ENCODE results near the gene TACC2.
A peak's percentile ranks its signal among the peaks of the same experiment; 100 is the strongest.

The TACC2 gene

GRCh38 chr10:122040786-122041185 is 51.8 kb downstream of the TACC2 start (continued):
- TF ChIP-seq, protein P1, sequence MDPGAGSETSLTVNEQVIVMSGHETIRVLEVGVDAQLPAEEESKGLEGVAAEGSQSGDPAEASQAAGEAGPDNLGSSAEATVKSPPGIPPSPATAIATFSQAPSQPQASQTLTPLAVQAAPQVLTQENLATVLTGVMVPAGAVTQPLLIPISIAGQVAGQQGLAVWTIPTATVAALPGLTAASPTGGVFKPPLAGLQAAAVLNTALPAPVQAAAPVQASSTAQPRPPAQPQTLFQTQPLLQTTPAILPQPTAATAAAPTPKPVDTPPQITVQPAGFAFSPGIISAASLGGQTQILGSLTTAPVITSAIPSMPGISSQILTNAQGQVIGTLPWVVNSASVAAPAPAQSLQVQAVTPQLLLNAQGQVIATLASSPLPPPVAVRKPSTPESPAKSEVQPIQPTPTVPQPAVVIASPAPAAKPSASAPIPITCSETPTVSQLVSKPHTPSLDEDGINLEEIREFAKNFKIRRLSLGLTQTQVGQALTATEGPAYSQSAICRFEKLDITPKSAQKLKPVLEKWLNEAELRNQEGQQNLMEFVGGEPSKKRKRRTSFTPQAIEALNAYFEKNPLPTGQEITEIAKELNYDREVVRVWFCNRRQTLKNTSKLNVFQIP (CRISPR knock-in tag; IDR thresholded peaks at IDR 0.05; ENCODE audit: borderline replicate concordance, low read depth), result no peak

GRCh38 chr10:122042836-122043235 is 53.9 kb downstream of the TACC2 start:
- no peak for TF ChIP-seq ZFP30 (CRISPR knock-in tag; IDR thresholded peaks at IDR 0.05)
- TF ChIP-seq ZNF565 (CRISPR knock-in tag; conservative IDR thresholded peaks at IDR 0.05; ENCODE audit: low read depth), result no peak
- no peak for TF ChIP-seq GLIS3 (CRISPR knock-in tag; IDR thresholded peaks at IDR 0.05)
- no peak for ATAC-seq

- peak; percentile 56 for ATAC-seq
- no peak for TF ChIP-seq ARNTL (CRISPR knock-in tag; IDR thresholded peaks at IDR 0.05; ENCODE audit: borderline replicate concordance, low read depth)
Observed at GRCh38 chr10:122044045-122044661, 55.2 kb downstream of the TACC2 start.

DNA sequence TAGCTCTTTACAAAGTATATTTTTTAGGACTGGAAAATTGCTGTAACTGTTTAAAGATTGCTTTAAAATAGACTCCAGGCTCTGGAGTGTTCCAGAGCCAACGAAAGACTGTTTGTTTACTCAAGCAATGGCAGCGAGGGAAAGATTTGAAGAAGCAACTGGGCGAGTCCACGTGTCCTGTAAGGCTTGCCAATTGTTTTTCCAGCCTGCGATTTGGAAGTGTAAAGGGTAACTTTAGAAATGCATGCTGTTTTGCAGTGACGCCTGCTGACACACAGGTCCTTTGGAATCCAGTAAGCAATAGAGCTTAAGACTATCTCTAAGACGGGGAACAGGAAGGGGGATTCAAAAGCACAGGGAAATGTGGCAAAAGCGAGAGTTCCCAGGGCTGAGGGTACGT is 55.8 kb downstream of the TACC2 start:
- TF ChIP-seq ZC3H10 (CRISPR knock-in tag; IDR thresholded peaks at IDR 0.05) (no peak), RARB (CRISPR knock-in tag; IDR thresholded peaks at IDR 0.05) (no peak), TCF4 (CRISPR knock-in tag; IDR thresholded peaks at IDR 0.05; ENCODE audit: borderline replicate concordance) (no peak), ZFP3 (CRISPR knock-in tag; IDR thresholded peaks at IDR 0.05) (no peak), ZNF565 (CRISPR knock-in tag; conservative IDR thresholded peaks at IDR 0.05; ENCODE audit: low read depth) (no peak), ESRRG (CRISPR knock-in tag; IDR thresholded peaks at IDR 0.05) (no peak), ZNF8 (CRISPR knock-in tag; IDR thresholded peaks at IDR 0.05) (no peak), ZFP30 (CRISPR knock-in tag; IDR thresholded peaks at IDR 0.05) (no peak), ARNTL (CRISPR knock-in tag; IDR thresholded peaks at IDR 0.05; ENCODE audit: borderline replicate concordance, low read depth) (no peak), ZNF70 (CRISPR knock-in tag; IDR thresholded peaks at IDR 0.05) (no peak), BACH2 (CRISPR knock-in tag; IDR thresholded peaks at IDR 0.05; ENCODE audit: borderline replicate concordance) (no peak), SNAI2 (CRISPR knock-in tag; IDR thresholded peaks at IDR 0.05) (no peak), GLIS3 (CRISPR knock-in tag; IDR thresholded peaks at IDR 0.05) (no peak), CSDC2 (CRISPR knock-in tag; IDR thresholded peaks at IDR 0.05) (no peak)
- TF ChIP-seq, protein P2, sequence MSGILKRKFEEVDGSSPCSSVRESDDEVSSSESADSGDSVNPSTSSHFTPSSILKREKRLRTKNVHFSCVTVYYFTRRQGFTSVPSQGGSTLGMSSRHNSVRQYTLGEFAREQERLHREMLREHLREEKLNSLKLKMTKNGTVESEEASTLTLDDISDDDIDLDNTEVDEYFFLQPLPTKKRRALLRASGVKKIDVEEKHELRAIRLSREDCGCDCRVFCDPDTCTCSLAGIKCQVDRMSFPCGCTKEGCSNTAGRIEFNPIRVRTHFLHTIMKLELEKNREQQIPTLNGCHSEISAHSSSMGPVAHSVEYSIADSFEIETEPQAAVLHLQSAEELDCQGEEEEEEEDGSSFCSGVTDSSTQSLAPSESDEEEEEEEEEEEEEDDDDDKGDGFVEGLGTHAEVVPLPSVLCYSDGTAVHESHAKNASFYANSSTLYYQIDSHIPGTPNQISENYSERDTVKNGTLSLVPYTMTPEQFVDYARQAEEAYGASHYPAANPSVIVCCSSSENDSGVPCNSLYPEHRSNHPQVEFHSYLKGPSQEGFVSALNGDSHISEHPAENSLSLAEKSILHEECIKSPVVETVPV (CRISPR knock-in tag; IDR thresholded peaks at IDR 0.05), result no peak
- TF ChIP-seq, protein P3, sequence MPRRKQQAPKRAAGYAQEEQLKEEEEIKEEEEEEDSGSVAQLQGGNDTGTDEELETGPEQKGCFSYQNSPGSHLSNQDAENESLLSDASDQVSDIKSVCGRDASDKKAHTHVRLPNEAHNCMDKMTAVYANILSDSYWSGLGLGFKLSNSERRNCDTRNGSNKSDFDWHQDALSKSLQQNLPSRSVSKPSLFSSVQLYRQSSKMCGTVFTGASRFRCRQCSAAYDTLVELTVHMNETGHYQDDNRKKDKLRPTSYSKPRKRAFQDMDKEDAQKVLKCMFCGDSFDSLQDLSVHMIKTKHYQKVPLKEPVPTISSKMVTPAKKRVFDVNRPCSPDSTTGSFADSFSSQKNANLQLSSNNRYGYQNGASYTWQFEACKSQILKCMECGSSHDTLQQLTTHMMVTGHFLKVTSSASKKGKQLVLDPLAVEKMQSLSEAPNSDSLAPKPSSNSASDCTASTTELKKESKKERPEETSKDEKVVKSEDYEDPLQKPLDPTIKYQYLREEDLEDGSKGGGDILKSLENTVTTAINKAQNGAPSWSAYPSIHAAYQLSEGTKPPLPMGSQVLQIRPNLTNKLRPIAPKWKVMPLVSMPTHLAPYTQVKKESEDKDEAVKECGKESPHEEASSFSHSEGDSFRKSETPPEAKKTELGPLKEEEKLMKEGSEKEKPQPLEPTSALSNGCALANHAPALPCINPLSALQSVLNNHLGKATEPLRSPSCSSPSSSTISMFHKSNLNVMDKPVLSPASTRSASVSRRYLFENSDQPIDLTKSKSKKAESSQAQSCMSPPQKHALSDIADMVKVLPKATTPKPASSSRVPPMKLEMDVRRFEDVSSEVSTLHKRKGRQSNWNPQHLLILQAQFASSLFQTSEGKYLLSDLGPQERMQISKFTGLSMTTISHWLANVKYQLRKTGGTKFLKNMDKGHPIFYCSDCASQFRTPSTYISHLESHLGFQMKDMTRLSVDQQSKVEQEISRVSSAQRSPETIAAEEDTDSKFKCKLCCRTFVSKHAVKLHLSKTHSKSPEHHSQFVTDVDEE (CRISPR knock-in tag; IDR thresholded peaks at IDR 0.05), result no peak
- TF ChIP-seq, protein P4, sequence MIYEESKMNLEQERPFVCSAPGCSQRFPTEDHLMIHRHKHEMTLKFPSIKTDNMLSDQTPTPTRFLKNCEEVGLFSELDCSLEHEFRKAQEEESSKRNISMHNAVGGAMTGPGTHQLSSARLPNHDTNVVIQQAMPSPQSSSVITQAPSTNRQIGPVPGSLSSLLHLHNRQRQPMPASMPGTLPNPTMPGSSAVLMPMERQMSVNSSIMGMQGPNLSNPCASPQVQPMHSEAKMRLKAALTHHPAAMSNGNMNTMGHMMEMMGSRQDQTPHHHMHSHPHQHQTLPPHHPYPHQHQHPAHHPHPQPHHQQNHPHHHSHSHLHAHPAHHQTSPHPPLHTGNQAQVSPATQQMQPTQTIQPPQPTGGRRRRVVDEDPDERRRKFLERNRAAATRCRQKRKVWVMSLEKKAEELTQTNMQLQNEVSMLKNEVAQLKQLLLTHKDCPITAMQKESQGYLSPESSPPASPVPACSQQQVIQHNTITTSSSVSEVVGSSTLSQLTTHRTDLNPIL (CRISPR knock-in tag; IDR thresholded peaks at IDR 0.05; ENCODE audit: low read depth), result no peak
- TF ChIP-seq, protein P1 (CRISPR knock-in tag; IDR thresholded peaks at IDR 0.05; ENCODE audit: borderline replicate concordance, low read depth), result no peak
- no peak for ATAC-seq

Data from SK-N-SH treated with all-trans-retinoic acid at 6 μM for 48 hours (cell line).